ENCODE measurements around the gene SLF2. TPM values are rescaled to one million over a fixed set of nuclear protein-coding genes. Genes with fewer than 3 reads are reported as not detected.
"Not testable (repeated sequence)": the region's sequence is repeated elsewhere in the genome, so short reads cannot be mapped to it uniquely, and the experiment has no call there.

The SLF2 gene
- total RNA-seq, 1 donor from 2014 or later = 46.1 TPM

GRCh38 chr10:100972904-100973535 lies 60.3 kb downstream of the SLF2 start:
- Mint-ChIP-seq H3K36me3 (peaks cover 6% of the 10 kb centered on the region), H3K4me3 (peak overlapping the region; percentile 51), H3K27me3 (no peaks in the 10 kb centered on the region), H3K27ac (no peak overlapping the region), H3K9me3 (no peaks in the 10 kb centered on the region), H3K4me1 (ENCODE audit: unreplicated experiment) (peaks cover 43% of the 10 kb centered on the region)
- peak; percentile 54 for DNase-seq (ENCODE audit: extremely low spot score, unreplicated experiment)
- TF ChIP-seq CTCF (conservative IDR thresholded peaks at IDR 0.05) = no peak

GRCh38 chr10:100975397-100975796 lies 62.6 kb downstream of the SLF2 start:
- H3K27ac Mint-ChIP-seq, H3K27me3 Mint-ChIP-seq, H3K4me3 Mint-ChIP-seq, H3K9me3 Mint-ChIP-seq, H3K36me3 Mint-ChIP-seq: not testable (repeated sequence)
- DNase-seq (ENCODE audit: extremely low spot score, unreplicated experiment) = peak; percentile 13
- H3K4me1 Mint-ChIP-seq (ENCODE audit: unreplicated experiment) = peaks cover 35% of the 10 kb centered on the region

- H3K4me3 Mint-ChIP-seq = no peak overlapping the region
- DNase-seq (ENCODE audit: extremely low spot score, unreplicated experiment) = peak; percentile 34
- no peak overlapping the region for H3K27ac Mint-ChIP-seq
- H3K36me3 Mint-ChIP-seq = peaks cover 6% of the 10 kb centered on the region
- TF ChIP-seq CTCF (conservative IDR thresholded peaks at IDR 0.05) = no peak
- peaks cover 20% of the 10 kb centered on the region for H3K4me1 Mint-ChIP-seq (ENCODE audit: unreplicated experiment)
- no peaks in the 10 kb centered on the region for H3K27me3 Mint-ChIP-seq
- no peaks in the 10 kb centered on the region for H3K9me3 Mint-ChIP-seq
Measured at GRCh38 chr10:100976906-100977305, 64.1 kb downstream of the SLF2 start.

- H3K9me3 Mint-ChIP-seq = no peaks in the 10 kb centered on the region
- no peaks in the 10 kb centered on the region for H3K27me3 Mint-ChIP-seq
- DNase-seq (ENCODE audit: extremely low spot score, unreplicated experiment) = peak; percentile 44
- H3K27ac Mint-ChIP-seq = no peak overlapping the region
- no peak for TF ChIP-seq CTCF (conservative IDR thresholded peaks at IDR 0.05)
- H3K36me3 Mint-ChIP-seq = peaks cover 6% of the 10 kb centered on the region
- peaks cover 16% of the 10 kb centered on the region for H3K4me1 Mint-ChIP-seq (ENCODE audit: unreplicated experiment)
- no peak overlapping the region for H3K4me3 Mint-ChIP-seq
Measured at GRCh38 chr10:100977436-100977835, 64.7 kb downstream of the SLF2 start.

GRCh38 chr10:100978121-100978900 lies 65.5 kb downstream of the SLF2 start:
- DNase-seq (ENCODE audit: extremely low spot score, unreplicated experiment) = peak; percentile 51
- H3K4me3 Mint-ChIP-seq = no peak overlapping the region
- H3K36me3 Mint-ChIP-seq = peaks cover 6% of the 10 kb centered on the region
- H3K27me3 Mint-ChIP-seq = no peaks in the 10 kb centered on the region
- peaks cover 10% of the 10 kb centered on the region for H3K4me1 Mint-ChIP-seq (ENCODE audit: unreplicated experiment)
- H3K27ac Mint-ChIP-seq = no peak overlapping the region
- no peak for TF ChIP-seq CTCF (conservative IDR thresholded peaks at IDR 0.05)
- no peaks in the 10 kb centered on the region for H3K9me3 Mint-ChIP-seq

- Mint-ChIP-seq H3K27me3 (no peaks in the 10 kb centered on the region), H3K36me3 (peaks cover 4% of the 10 kb centered on the region), H3K4me3 (no peak overlapping the region), H3K9me3 (no peaks in the 10 kb centered on the region), H3K4me1 (ENCODE audit: unreplicated experiment) (peaks cover 7% of the 10 kb centered on the region), H3K27ac (no peak overlapping the region)
- DNase-seq (ENCODE audit: extremely low spot score, unreplicated experiment) = peak; percentile 60
- no peak for TF ChIP-seq CTCF (conservative IDR thresholded peaks at IDR 0.05)
Measured at GRCh38 chr10:100978901-100979195, 66.1 kb downstream of the SLF2 start.

Measured in type B pancreatic cell (in vitro differentiated cells).